Lower leg skin (tissue), 4 donors: Measurements from ENCODE around the gene EP400. TPM values are rescaled to one million over a fixed set of nuclear protein-coding genes. Genes with fewer than 3 reads are reported as not detected.
A peak's percentile ranks its signal among the peaks of the same experiment; 100 is the strongest.

Experiments used
- DNase-seq, 2 donors: peaks; one replicate each; pipeline ENCODE4 v3.0.0-alpha.2; 2019; ENCODE audit warnings: low spot score in 2 of 2
- H3K4me3 ChIP-seq: fragments of 200-600 bp; sonication (generic); 2 replicates; pipeline ENCODE4 v1.5.1; 2017; ENCODE audit warnings: mild to moderate bottlenecking, low read depth; ENCODE audit not compliant: poor library complexity, severe bottlenecking
- CTCF ChIP-seq, 3 donors: fragments of 450-650 bp; IDR thresholded peaks; one replicate each; pipeline ENCODE4 v1.5.1; 2016; ENCODE audit warnings: antibody characterized with exemption in 3 of 3, mild to moderate bottlenecking in 3 of 3, moderate library complexity in 2 of 3
- POLR2A ChIP-seq, 2 donors: fragments of 450-650 bp; IDR thresholded peaks; one replicate each; pipeline ENCODE4 v1.6.1; 2016 to 2017; ENCODE audit warnings: antibody characterized with exemption in 2 of 2, mild to moderate bottlenecking in 1 of 2, moderate library complexity in 1 of 2
- WGBS, 2 donors: methylation state at CpG; one replicate each; pipeline ENCODE4 v1.1.5; 2018; 5-methylcytosine and 5-hydroxymethylcytosine counted together
- intact Hi-C: fragments of 100-400 bp; cut with DNase I; formaldehyde crosslinking; loops from one replicate; pipeline ENCODE4 v1.15.0; 2023; ENCODE audit warnings: low total_unique reads
- total RNA-seq, 4 donors: library from RNA; depleted of rRNA; stranded (reverse); fragments of >200 nt; gene quantifications; one replicate each; pipeline ENCODE4 v1.1.0, GENCODE V29; 2016

EP400 gene
- total RNA-seq, 4 donors from 2014 or later: 22.0 to 45.8 (median 24.6) TPM

- TF ChIP-seq CTCF (IDR thresholded peaks at IDR 0.05): no peak
- TF ChIP-seq POLR2A (IDR thresholded peaks at IDR 0.05): no peak
- DNase-seq: no peak
- no peak overlapping the region for H3K4me3 ChIP-seq
- intact Hi-C loops: no loop called here
- WGBS, 2 donors: 87 to 92% methylated on average over 20 to 22 of the region's 22 CpGs
Measured at GRCh38 chr12:131911851-131912477, 37.8 kb upstream of the EP400 start.

DNA sequence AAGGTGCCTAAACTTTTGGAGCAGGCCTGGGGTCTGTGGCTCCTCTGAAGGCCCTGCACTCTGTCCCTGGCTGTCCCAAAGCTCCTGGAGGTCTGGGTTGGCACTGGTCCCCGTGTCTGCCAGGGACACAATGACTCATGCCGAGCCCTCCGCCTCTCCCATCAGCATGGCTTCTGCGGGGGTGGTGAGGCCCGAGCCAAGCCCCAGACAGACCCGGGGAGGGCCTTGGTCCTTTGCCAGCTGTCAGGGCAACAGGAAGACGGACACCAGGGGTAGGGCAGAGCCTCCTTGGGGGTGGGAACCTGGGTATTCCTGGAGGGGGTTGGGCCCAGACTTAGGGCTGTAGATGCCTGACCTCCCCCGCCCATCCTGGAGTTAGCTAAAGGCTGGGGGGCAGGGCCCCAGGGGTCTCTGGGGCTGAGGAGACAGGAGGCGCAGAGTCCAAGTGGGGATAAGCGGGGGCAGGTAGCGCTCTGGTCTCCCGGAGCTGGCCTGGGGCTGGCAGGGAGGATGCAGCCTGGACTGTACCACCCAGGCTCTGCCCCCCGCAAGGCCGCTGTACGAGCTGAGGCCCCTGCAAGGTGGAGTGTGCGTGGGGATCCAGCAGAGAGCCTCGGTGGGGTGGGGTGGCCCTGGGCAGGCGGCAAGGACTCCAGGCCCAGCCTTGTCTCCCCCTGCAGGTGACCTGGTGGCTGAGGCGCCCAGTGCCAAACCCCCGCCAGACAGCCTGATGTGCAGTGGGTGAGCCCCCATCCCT, 37.0 kb upstream of the EP400 start:
- no peak overlapping the region for H3K4me3 ChIP-seq
- intact Hi-C loops: no loop called here
- peak in 1 of 2 donors; percentile 66 for DNase-seq
- no peak for TF ChIP-seq POLR2A (IDR thresholded peaks at IDR 0.05)
- TF ChIP-seq CTCF (IDR thresholded peaks at IDR 0.05): no peak
- 54 to 76% methylated on average over 15 to 19 of the region's 20 CpGs for WGBS, 2 donors

DNA sequence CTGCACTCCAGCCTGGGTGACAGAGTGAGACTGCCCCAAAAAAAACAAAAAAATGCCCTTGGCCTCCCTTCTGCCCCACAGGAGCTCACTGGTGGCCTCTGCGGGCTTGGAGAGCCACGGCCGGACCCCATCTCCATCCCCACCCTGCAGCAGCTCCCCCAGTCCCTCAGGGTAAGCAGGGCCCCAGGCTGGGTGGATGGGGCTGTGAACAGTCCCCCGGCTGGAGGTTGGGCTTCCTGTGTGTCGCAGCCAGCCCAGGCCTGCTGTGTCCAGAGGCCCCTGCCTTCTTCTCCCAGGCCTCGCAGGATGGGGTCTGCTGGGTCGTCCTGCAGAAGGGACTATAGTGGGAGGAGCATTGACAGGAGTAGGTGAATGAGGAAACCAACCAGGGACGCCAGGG, 36.1 kb upstream of the EP400 start:
- DNase-seq: no peak
- intact Hi-C loops: no loop called here
- no peak overlapping the region for H3K4me3 ChIP-seq
- TF ChIP-seq CTCF (IDR thresholded peaks at IDR 0.05) (no peak), POLR2A (IDR thresholded peaks at IDR 0.05) (no peak)
- WGBS, 2 donors: 94 to 95% methylated on average over 8 of the region's 8 CpGs

DNA sequence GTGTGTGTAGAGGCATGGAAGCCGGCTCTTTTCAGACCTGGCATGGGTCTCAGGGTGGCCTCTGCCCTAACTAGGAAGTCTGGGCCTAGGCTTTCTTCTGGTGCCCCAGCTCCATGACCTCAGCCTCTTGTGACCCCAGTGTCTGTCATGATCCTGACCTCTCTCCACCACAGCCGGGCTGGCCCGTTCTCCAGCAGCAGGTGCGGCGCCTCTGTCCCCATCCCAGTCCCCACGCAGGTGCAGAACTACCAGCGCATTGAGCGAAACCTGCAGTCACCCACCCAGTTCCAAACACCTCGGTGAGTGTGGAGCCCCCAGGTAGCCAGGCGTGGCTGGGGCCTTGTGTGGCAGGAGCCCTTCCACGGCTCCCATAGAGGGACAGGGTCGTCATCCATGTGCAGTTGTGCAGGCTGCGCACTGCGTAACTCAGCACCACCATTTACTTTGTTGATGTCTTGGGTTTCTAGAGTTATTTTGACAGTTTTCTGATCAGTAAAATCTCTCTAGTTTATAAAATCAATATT, 35.5 kb upstream of the EP400 start:
- 94 to 96% methylated on average over 11 to 12 of the region's 14 CpGs for WGBS, 2 donors
- no peak for DNase-seq
- TF ChIP-seq CTCF (IDR thresholded peaks at IDR 0.05): no peak
- TF ChIP-seq POLR2A (IDR thresholded peaks at IDR 0.05): no peak
- no peak overlapping the region for H3K4me3 ChIP-seq
- intact Hi-C loops: no loop called here

GRCh38 chr12:131915000-131915689, 34.6 kb upstream of the EP400 start:
- 90 to 91% methylated on average over 18 to 19 of the region's 20 CpGs for WGBS, 2 donors
- TF ChIP-seq CTCF (IDR thresholded peaks at IDR 0.05) (no peak), POLR2A (IDR thresholded peaks at IDR 0.05) (no peak)
- intact Hi-C loops: no loop called here
- no peak overlapping the region for H3K4me3 ChIP-seq
- DNase-seq: no peak
